HepG2 (cell line): Measurements from ENCODE around the gene GPR31. TPM values are rescaled to one million over a fixed set of nuclear protein-coding genes. Genes with fewer than 3 reads are reported as not detected.

ENCODE experiments used
- CENPX ChIP-seq: sonication (generic); formaldehyde crosslinking; IDR thresholded peaks from 2 replicates; pipeline ENCODE4 v1.9.0; 2021; ENCODE audit warnings: mild to moderate bottlenecking, missing genetic modification reagents, moderate library complexity
- JARID2 ChIP-seq: sonication (generic); formaldehyde crosslinking; IDR thresholded peaks from 2 replicates; pipeline ENCODE4 v1.8.1; 2023; ENCODE audit warnings: missing genetic modification reagents, inconsistent platforms; ENCODE audit not compliant: insufficient replicate concordance
- KAT2B ChIP-seq: fragments of 150-350 bp; IDR thresholded peaks from 2 replicates; pipeline ENCODE4 v1.6.1; 2014; ENCODE audit warnings: low read depth, low read length, borderline replicate concordance
- MLX ChIP-seq: IDR thresholded peaks from 2 replicates; pipeline ENCODE4 v1.6.1; 2016
- NFE2L2 ChIP-seq: fragments of 150-350 bp; IDR thresholded peaks from 2 replicates; pipeline ENCODE4 v1.6.1; 2014; ENCODE audit warnings: low read length
- NR2F6 ChIP-seq, 2 experiments: IDR thresholded peaks; 2 replicates each; pipeline ENCODE4 v1.6.1; 2016; ENCODE audit warnings: antibody characterized with exemption in 1 of 2, mild to moderate bottlenecking in 1 of 2
- NRL ChIP-seq: sonication (generic); formaldehyde crosslinking; IDR thresholded peaks from 2 replicates; pipeline ENCODE4 v1.5.0; 2020; ENCODE audit warnings: missing genetic modification reagents, mild to moderate bottlenecking, moderate library complexity, borderline replicate concordance
- SALL2 ChIP-seq: sonication (generic); formaldehyde crosslinking; IDR thresholded peaks from 2 replicates; pipeline ENCODE4 v1.8.1; 2023; ENCODE audit warnings: mild to moderate bottlenecking, missing genetic modification reagents, inconsistent platforms
- SPEN ChIP-seq: sonication (generic); formaldehyde crosslinking; IDR thresholded peaks from 2 replicates; pipeline ENCODE4 v1.5.1; 2020; ENCODE audit warnings: low read depth, mild to moderate bottlenecking, missing genetic modification reagents
- TSC22D2 ChIP-seq: sonication (generic); formaldehyde crosslinking; IDR thresholded peaks from 2 replicates; pipeline ENCODE4 v1.5.1; 2020; ENCODE audit warnings: missing genetic modification reagents, mild to moderate bottlenecking, borderline replicate concordance
- ZBTB2 ChIP-seq: sonication (generic); formaldehyde crosslinking; IDR thresholded peaks from 2 replicates; pipeline ENCODE4 v1.8.0; 2022; ENCODE audit warnings: low read depth, missing genetic modification reagents
- ZBTB34 ChIP-seq: sonication (generic); formaldehyde crosslinking; IDR thresholded peaks from 2 replicates; pipeline ENCODE4 v1.8.0; 2022; ENCODE audit warnings: mild to moderate bottlenecking, missing genetic modification reagents
- ZBTB37 ChIP-seq: sonication (generic); formaldehyde crosslinking; IDR thresholded peaks from 2 replicates; pipeline ENCODE4 v1.4.0; 2020; ENCODE audit warnings: mild to moderate bottlenecking, missing genetic modification reagents
- ZMAT5 ChIP-seq: sonication (generic); formaldehyde crosslinking; IDR thresholded peaks from 2 replicates; pipeline ENCODE4 v1.5.0; 2020; ENCODE audit warnings: mild to moderate bottlenecking, low read depth, missing genetic modification reagents, borderline replicate concordance
- ZNF180 ChIP-seq: sonication (generic); formaldehyde crosslinking; IDR thresholded peaks from 2 replicates; pipeline ENCODE4 v1.4.0; 2020; ENCODE audit warnings: low read depth, missing genetic modification reagents, borderline replicate concordance
- ZNF280B ChIP-seq: sonication (generic); formaldehyde crosslinking; IDR thresholded peaks from 2 replicates; pipeline ENCODE4 v1.5.0; 2020; ENCODE audit warnings: missing genetic modification reagents, mild to moderate bottlenecking, borderline replicate concordance
- ZSCAN21 ChIP-seq: sonication (generic); formaldehyde crosslinking; IDR thresholded peaks from 2 replicates; pipeline ENCODE4 v1.8.0; 2022; ENCODE audit warnings: mild to moderate bottlenecking, missing genetic modification reagents, moderate library complexity, borderline replicate concordance
- ZSCAN22 ChIP-seq: sonication (generic); formaldehyde crosslinking; IDR thresholded peaks from 2 replicates; pipeline ENCODE4 v1.4.0; 2020; ENCODE audit warnings: mild to moderate bottlenecking, missing genetic modification reagents
- polyA plus RNA-seq, 8 experiments: library from polyadenylated mRNA; depleted of rRNA in 3 of 8; stranded (reverse) in 7 of 8; unstranded in 1 of 8; fragments of >200 nt; fragmentation: Illumina TruSeq in 4 of 8; extraction: Trizol in 4 of 8; gene quantifications; 2 replicates each; pipeline versions ENCODE4 v1.2.1 to v1.2.3, GENCODE V29; 2011 to 2016; ENCODE audit warnings: low read depth in 4 of 8, missing spikeins in 1 of 8, mixed read lengths in 1 of 8; ENCODE audit not compliant: insufficient read depth in 1 of 8
- total RNA-seq, 5 experiments: library from RNA; depleted of rRNA; stranded (reverse); fragments of >200 nt; fragmentation: Illumina TruSeq; extraction: Trizol; gene quantifications; 2 replicates each; pipeline ENCODE4 v1.2.3, GENCODE V29; 2016; ENCODE audit warnings: low read depth in 1 of 5

The GPR31 gene
- total and polyA plus RNA-seq, 2 of the 13 experiments (the other 11 are each of a cell fraction or from before 2014, with no cell fraction given), result not detected

GRCh38 chr6:167122827-167123657, 34.7 kb downstream of the GPR31 start, which contains the start of gene CCR6 (continued):
- TF ChIP-seq MLX (CRISPR knock-in tag) (peak; percentile 81), ZMAT5 (CRISPR knock-in tag) (no peak), SPEN (no peak), ZSCAN22 (CRISPR knock-in tag) (no peak), SALL2 (peak; percentile 83), ZBTB37 (CRISPR knock-in tag) (no peak; the same call in 1 of the 2 replicates), CENPX (CRISPR knock-in tag) (no peak), ZSCAN21 (CRISPR knock-in tag) (no peak), ZBTB2 (CRISPR knock-in tag) (no peak), NRL (CRISPR knock-in tag) (no peak), KAT2B (no peak), ZNF280B (CRISPR knock-in tag) (no peak), ZBTB34 (peak; percentile 94), TSC22D2 (CRISPR knock-in tag) (no peak), ZNF180 (CRISPR knock-in tag) (no peak), JARID2 (CRISPR knock-in tag) (no peak), NFE2L2 (no peak), NR2F6 (IDR thresholded peaks at IDR 0.05) (peak; percentile 47; the same call in 1 of the 2 replicates), NR2F6 (CRISPR knock-in tag; IDR thresholded peaks at IDR 0.05) (peak; percentile 67)
